H7 (cell line): Measurements from ENCODE around the gene THRB. TPM values are rescaled to one million over a fixed set of nuclear protein-coding genes. Genes with fewer than 3 reads are reported as not detected.

ENCODE experiments used
- DNase-seq: peaks from one replicate; pipeline ENCODE4 v3.0.0; 2012
- H3K27me3 ChIP-seq: 2 replicates; pipeline ENCODE4 v1.6.0; 2011; ENCODE audit warnings: mild to moderate bottlenecking, low read length; ENCODE audit not compliant: control insufficient read depth, insufficient read depth
- H3K36me3 ChIP-seq: replicated peaks from 2 replicates; pipeline ENCODE4 v1.5.1; 2011; ENCODE audit warnings: low read length; ENCODE audit not compliant: control insufficient read depth, insufficient read depth
- H3K4me3 ChIP-seq: 2 replicates; pipeline ENCODE4 v1.5.1; 2011; ENCODE audit warnings: low read depth, mild to moderate bottlenecking, control low read depth, low read length, moderate library complexity; ENCODE audit not compliant: insufficient read depth
- total RNA-seq: library from RNA; depleted of rRNA; stranded (reverse); fragments of >200 nt; shearing (Covaris generic); gene quantifications from 2 replicates; pipeline ENCODE4 v1.2.3, GENCODE V29; 2014

The THRB gene
- total RNA-seq, 1 experiment from 2014 or later = 1.0 TPM

GRCh38 chr3:24237971-24238706 is 256.5 kb downstream of the THRB start:
- no peak overlapping the region for H3K4me3 ChIP-seq
- peak; percentile 13 for DNase-seq
- no peaks in the 10 kb centered on the region for H3K36me3 ChIP-seq
- H3K27me3 ChIP-seq = no peaks in the 10 kb centered on the region

GRCh38 chr3:24235121-24235520 is 259.5 kb downstream of the THRB start:
- H3K36me3 ChIP-seq = no peaks in the 10 kb centered on the region
- no peak overlapping the region for H3K4me3 ChIP-seq
- H3K27me3 ChIP-seq = no peaks in the 10 kb centered on the region
- no peak for DNase-seq

GRCh38 chr3:24232784-24233183 is 261.9 kb downstream of the THRB start:
- DNase-seq = no peak
- Histone ChIP-seq H3K27me3 (no peaks in the 10 kb centered on the region), H3K4me3 (no peak overlapping the region), H3K36me3 (no peaks in the 10 kb centered on the region)

GRCh38 chr3:24229468-24230221 is 265.0 kb downstream of the THRB start:
- Histone ChIP-seq H3K4me3 (no peak overlapping the region), H3K36me3 (no peaks in the 10 kb centered on the region), H3K27me3 (no peaks in the 10 kb centered on the region)
- DNase-seq = no peak

GRCh38 chr3:24227635-24228034 is 267.0 kb downstream of the THRB start:
- H3K4me3 ChIP-seq = no peak overlapping the region
- H3K36me3 ChIP-seq = no peaks in the 10 kb centered on the region
- no peak for DNase-seq
- H3K27me3 ChIP-seq = no peaks in the 10 kb centered on the region

GRCh38 chr3:24226397-24226796 is 268.3 kb downstream of the THRB start:
- Histone ChIP-seq H3K4me3 (no peak overlapping the region), H3K36me3 (no peaks in the 10 kb centered on the region), H3K27me3 (no peaks in the 10 kb centered on the region)
- no peak for DNase-seq

- Histone ChIP-seq H3K27me3 (no peaks in the 10 kb centered on the region), H3K4me3 (no peak overlapping the region), H3K36me3 (no peaks in the 10 kb centered on the region)
- no peak for DNase-seq
These were observed 269.2 kb downstream of the THRB start for GRCh38 chr3:24225385-24225950.

- H3K4me3 ChIP-seq = no peak overlapping the region
- no peak for DNase-seq
- no peaks in the 10 kb centered on the region for H3K36me3 ChIP-seq
- H3K27me3 ChIP-seq = no peaks in the 10 kb centered on the region
These were observed 269.8 kb downstream of the THRB start for GRCh38 chr3:24224666-24225384.

GRCh38 chr3:24222165-24222805 is 272.4 kb downstream of the THRB start:
- H3K27me3 ChIP-seq = no peaks in the 10 kb centered on the region
- H3K36me3 ChIP-seq = no peaks in the 10 kb centered on the region
- no peak for DNase-seq
- no peak overlapping the region for H3K4me3 ChIP-seq

- Histone ChIP-seq H3K27me3 (no peaks in the 10 kb centered on the region), H3K4me3 (no peak overlapping the region), H3K36me3 (no peaks in the 10 kb centered on the region)
- no peak for DNase-seq
These were observed 273.6 kb downstream of the THRB start for GRCh38 chr3:24220859-24221657.

- Histone ChIP-seq H3K27me3 (no peaks in the 10 kb centered on the region), H3K36me3 (no peaks in the 10 kb centered on the region), H3K4me3 (no peak overlapping the region)
- no peak for DNase-seq
These were observed 279.1 kb downstream of the THRB start for GRCh38 chr3:24215502-24215901.

GRCh38 chr3:24211381-24211780 is 283.3 kb downstream of the THRB start:
- Histone ChIP-seq H3K36me3 (no peaks in the 10 kb centered on the region), H3K4me3 (no peak overlapping the region), H3K27me3 (no peaks in the 10 kb centered on the region)
- DNase-seq = no peak

GRCh38 chr3:24202071-24202470 is 292.6 kb downstream of the THRB start:
- Histone ChIP-seq H3K4me3 (no peak overlapping the region), H3K36me3 (no peaks in the 10 kb centered on the region), H3K27me3 (no peaks in the 10 kb centered on the region)
- DNase-seq = no peak

- Histone ChIP-seq H3K36me3 (no peaks in the 10 kb centered on the region), H3K4me3 (no peak overlapping the region), H3K27me3 (no peaks in the 10 kb centered on the region)
- DNase-seq = no peak
These were observed 293.3 kb downstream of the THRB start for GRCh38 chr3:24201301-24201700.
